Activated CD8-positive, alpha-beta T cell treated with anti-CD3 and anti-CD28 coated beads, Interleukin-2, amount 10 ng/mL, durations not matched to agents 7 days and 5 days (primary cell): Measurements from ENCODE around the gene ZNF12. TPM values are rescaled to one million over a fixed set of nuclear protein-coding genes. Genes with fewer than 3 reads are reported as not detected.
"Not testable (repeated sequence)": the region's sequence is repeated elsewhere in the genome, so short reads cannot be mapped to it uniquely, and the experiment has no call there.

Experiments
- ATAC-seq: fragments of 150-1000 bp; cut with Tn5 transposase; one replicate; pipeline ENCODE4 v1.10.0; 2021; ENCODE audit warnings: moderate library complexity
- CTCF ChIA-PET: fragments of 350-600 bp; sonication (Branson Sonifier 250); formaldehyde crosslinking; loops from one replicate; lab custom pipeline; 2021; ENCODE audit warnings: antibody characterized with exemption; lab: Charles Lee
- POLR2A ChIA-PET: fragments of 350-600 bp; sonication (Branson Sonifier 250); formaldehyde crosslinking; loops from one replicate; lab custom pipeline; 2021; ENCODE audit warnings: antibody characterized with exemption; lab: Charles Lee
- DNase-seq: peaks from one replicate; pipeline ENCODE4 v3.0.0-alpha.2; 2020
- H3K27ac Mint-ChIP-seq: one replicate; pipeline ENCODE4 v1.8.0; 2021; ENCODE audit warnings: mild to moderate bottlenecking, mixed read lengths
- H3K27me3 Mint-ChIP-seq: one replicate; pipeline ENCODE4 v1.8.0; 2021; ENCODE audit warnings: low read depth, mixed read lengths
- H3K36me3 Mint-ChIP-seq: one replicate; pipeline ENCODE4 v1.8.0; 2021; ENCODE audit warnings: low read depth, mixed read lengths
- H3K4me1 Mint-ChIP-seq: one replicate; pipeline ENCODE4 v1.8.0; 2021; ENCODE audit warnings: low read depth, mixed read lengths
- H3K4me3 Mint-ChIP-seq: one replicate; pipeline ENCODE4 v1.8.0; 2021; ENCODE audit warnings: mild to moderate bottlenecking, mixed read lengths
- H3K9me3 Mint-ChIP-seq: one replicate; pipeline ENCODE4 v1.8.0; 2022; ENCODE audit warnings: mixed read lengths; ENCODE audit not compliant: insufficient read depth
- total RNA-seq, 2 experiments: library from RNA; stranded (reverse); gene quantifications; one replicate each; pipeline ENCODE4 v1.2.3, GENCODE V29; 2021

ZNF12 gene
- total RNA-seq: 10 to 100 TPM; 20.1 to 23.1 TPM

DNA sequence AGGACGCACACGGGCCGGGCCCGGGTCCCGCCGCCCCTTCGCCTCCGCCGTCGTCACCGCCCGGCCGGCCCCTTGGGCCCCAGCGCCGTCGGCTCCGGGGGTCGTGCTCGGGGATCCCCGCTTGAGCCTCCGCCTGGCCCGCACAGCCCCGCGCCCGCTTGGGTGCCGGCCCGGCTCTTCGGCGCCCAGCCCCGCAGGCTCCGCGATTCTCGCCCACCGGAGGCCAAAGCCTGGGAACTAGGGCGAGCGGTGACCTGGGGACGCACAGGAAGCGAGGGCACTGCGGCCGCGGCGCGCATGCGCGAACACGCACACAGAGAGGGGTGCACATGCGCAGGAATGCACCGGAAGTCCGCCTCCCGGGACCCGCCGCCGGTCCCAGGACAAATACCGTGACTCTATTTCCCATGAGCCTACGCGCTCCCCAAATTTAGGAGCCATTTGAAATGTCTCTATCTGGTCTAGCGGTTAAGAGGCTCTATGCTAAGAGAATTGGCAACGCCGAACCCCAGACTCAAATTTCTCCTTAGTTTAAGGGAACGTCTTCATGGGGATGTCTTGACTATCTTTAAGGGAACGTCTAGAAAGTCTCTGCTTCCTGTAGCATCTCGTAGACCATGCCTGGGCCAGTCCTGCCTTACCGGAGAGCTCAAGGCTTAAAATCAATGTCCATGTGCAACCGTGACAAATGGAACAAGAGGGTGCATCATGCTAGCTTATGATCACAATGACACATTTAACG is at the start of gene ZNF12:
ZNF12 (minus strand) TSS at position 282 of the 742 bp plus-strand sequence. CDS start 1,774 bp downstream, outside the sequence.
- ATAC-seq (peak; percentile 91), DNase-seq (peak; percentile 97)
- ChIA-PET CTCF (no interaction called here), POLR2A (interaction anchor here (1.0 kb wide), 1 partner anchor 22 kb away, joined by 4 read pairs; no protein-coding TSS in a partner anchor)
- Mint-ChIP-seq H3K27ac (peak within 1 kb of the TSS; percentile 86), H3K36me3 (peaks cover 43% of the 10 kb centered on the region), H3K27me3 (peaks cover 3% of the 10 kb centered on the region), H3K9me3 (peaks cover 28% of the 10 kb centered on the region), H3K4me1 (peaks cover 26% of the 10 kb centered on the region), H3K4me3 (peak within 1 kb of the TSS; percentile 88)

DNA sequence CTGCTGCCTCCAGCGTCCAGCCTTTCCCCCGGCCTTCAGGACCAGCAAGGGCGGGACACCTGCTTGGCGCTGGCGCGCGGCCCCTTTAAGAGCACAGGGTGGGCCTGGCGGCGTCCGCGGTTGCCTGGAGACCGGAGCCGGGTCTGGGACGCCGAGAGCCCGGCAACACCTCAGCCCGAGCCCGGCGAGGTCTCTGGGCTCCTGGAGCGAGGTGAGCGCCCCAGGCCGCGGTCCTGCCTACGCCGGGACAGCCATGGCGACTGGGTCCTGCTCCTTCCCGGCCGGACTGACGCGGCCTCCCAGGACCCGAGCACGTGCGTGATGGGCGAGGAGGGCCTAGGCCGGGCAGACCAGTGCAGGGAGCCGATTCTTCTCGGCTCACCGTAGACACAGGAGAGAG is 47.2 kb upstream of the ZNF12 start, which contains the start of gene RSPH10B2:
RSPH10B2 (plus strand) TSS at position 140 of the 400 bp plus-strand sequence. CDS start 3,575 bp downstream, outside the sequence.
- H3K27me3 Mint-ChIP-seq, POLR2A ChIA-PET, CTCF ChIA-PET, H3K4me3 Mint-ChIP-seq, H3K36me3 Mint-ChIP-seq, H3K4me1 Mint-ChIP-seq, DNase-seq, H3K9me3 Mint-ChIP-seq, H3K27ac Mint-ChIP-seq: not testable (repeated sequence)
- peak; percentile 18 for ATAC-seq

DNA sequence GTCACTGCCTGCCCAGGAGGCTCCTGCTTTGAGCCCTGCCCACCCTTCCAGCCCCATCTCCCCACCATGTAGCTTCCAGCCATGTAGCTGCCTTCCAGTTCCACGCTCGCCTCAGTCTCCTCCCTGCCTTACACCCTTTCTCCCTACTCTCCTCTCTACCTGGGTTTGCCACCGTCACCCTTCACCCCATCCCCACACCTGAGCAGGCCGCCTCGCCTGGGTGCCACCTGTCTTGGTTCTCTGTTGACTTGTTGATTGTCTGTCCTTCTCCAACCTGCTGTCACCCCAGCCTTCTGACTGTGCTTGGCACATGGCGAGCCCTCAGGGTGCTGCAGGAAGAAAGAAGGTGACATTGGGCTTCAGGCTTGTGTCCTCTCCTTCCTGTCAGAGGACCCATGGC is 43.4 kb upstream of the ZNF12 start:
- H3K27me3 Mint-ChIP-seq, H3K4me1 Mint-ChIP-seq, POLR2A ChIA-PET, DNase-seq, H3K36me3 Mint-ChIP-seq, H3K4me3 Mint-ChIP-seq, H3K9me3 Mint-ChIP-seq, CTCF ChIA-PET, H3K27ac Mint-ChIP-seq: not testable (repeated sequence)
- peak; percentile 18 for ATAC-seq

GRCh38 chr7:6749335-6749734 is 42.6 kb upstream of the ZNF12 start:
- ATAC-seq, H3K27ac Mint-ChIP-seq, DNase-seq, H3K27me3 Mint-ChIP-seq, POLR2A ChIA-PET, H3K4me1 Mint-ChIP-seq, H3K4me3 Mint-ChIP-seq, CTCF ChIA-PET, H3K9me3 Mint-ChIP-seq: not testable (repeated sequence)
- peaks cover 15% of the 10 kb centered on the region for H3K36me3 Mint-ChIP-seq

DNA sequence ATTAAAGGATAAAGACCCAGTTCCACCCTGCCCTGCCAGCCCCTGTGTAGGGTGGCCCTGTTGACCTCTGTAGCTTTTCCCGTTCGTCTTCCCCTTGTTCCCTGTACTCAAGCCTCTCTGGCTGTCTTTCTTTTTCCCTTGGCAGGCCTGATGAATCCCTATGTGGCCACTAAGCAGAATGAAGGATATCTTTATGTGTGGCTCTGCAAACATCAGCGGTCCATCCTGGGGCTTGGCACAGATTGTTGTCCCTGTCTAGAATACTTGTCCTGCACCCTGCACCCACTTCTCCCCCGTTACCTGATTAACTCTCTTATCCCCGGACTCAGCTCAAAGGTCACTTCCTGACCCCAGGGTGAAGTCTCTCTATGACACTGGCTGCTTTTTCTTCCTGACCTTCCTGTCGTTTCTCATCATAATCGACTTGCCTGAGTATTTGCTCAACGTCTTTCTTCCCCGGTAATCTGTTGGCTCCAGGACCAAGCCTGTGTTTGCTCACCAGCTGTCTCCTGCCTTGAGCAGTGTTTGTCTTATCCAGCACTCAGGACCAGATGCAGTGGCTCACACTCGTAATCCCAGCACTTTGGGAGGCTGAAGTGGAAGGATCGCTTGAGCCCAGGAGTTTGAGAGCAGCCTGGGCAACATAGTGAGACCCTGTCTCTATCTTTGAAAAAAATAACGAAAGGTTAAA is 37.8 kb upstream of the ZNF12 start:
- peaks cover 29% of the 10 kb centered on the region for H3K36me3 Mint-ChIP-seq
- H3K9me3 Mint-ChIP-seq, H3K4me3 Mint-ChIP-seq, ATAC-seq, DNase-seq, POLR2A ChIA-PET, CTCF ChIA-PET, H3K4me1 Mint-ChIP-seq, H3K27me3 Mint-ChIP-seq: not testable (repeated sequence)
- H3K27ac Mint-ChIP-seq: peak overlapping the region; percentile 40

- ATAC-seq, H3K9me3 Mint-ChIP-seq, DNase-seq, H3K4me1 Mint-ChIP-seq, H3K27ac Mint-ChIP-seq, POLR2A ChIA-PET, CTCF ChIA-PET, H3K4me3 Mint-ChIP-seq, H3K27me3 Mint-ChIP-seq: not testable (repeated sequence)
- peaks cover 54% of the 10 kb centered on the region for H3K36me3 Mint-ChIP-seq
Observed at GRCh38 chr7:6738415-6738814, 31.7 kb upstream of the ZNF12 start.

DNA sequence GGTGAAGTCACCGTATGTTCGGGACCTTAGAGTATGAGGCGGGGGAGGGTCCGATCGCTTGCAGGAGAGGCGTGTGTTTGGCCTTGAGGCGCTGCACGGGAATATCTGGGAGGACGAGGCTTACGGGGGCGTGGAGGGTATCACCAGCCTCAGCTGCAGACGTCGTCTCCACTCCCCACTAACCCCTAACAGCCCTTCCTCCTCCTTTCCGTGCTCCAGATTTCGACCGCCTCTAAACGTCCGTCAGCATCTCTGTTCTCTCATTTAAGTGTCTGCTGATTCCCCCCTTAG is 23.5 kb upstream of the ZNF12 start:
- H3K9me3 Mint-ChIP-seq: peaks cover 4% of the 10 kb centered on the region
- DNase-seq (peak; percentile 42), ATAC-seq (no peak)
- H3K4me1 Mint-ChIP-seq: peaks cover 27% of the 10 kb centered on the region
- ChIA-PET POLR2A (interaction anchor here (0.5 to 0.9 kb wide), 2 partner anchors 285 to 968 kb away, joined by 3 to 4 read pairs; no protein-coding TSS in a partner anchor), CTCF (no interaction called here)
- H3K27ac Mint-ChIP-seq: peak overlapping the region; percentile 86
- no peaks in the 10 kb centered on the region for H3K27me3 Mint-ChIP-seq
- peaks cover 51% of the 10 kb centered on the region for H3K36me3 Mint-ChIP-seq
- peak overlapping the region; percentile 95 for H3K4me3 Mint-ChIP-seq

- ChIA-PET CTCF (interaction anchor here (0.8 kb wide), 1 partner anchor 9 kb away, joined by 3 read pairs; no protein-coding TSS in a partner anchor), POLR2A (interaction anchor here (0.9 to 1.0 kb wide), 2 partner anchors 23 to 284 kb away, joined by 3 to 4 read pairs; partner anchors contain the start of gene ZNF12)
- H3K4me3 Mint-ChIP-seq: peak overlapping the region; percentile 95
- peak; percentile 89 for DNase-seq
- H3K27me3 Mint-ChIP-seq: no peaks in the 10 kb centered on the region
- peak; percentile 99 for ATAC-seq
- H3K4me1 Mint-ChIP-seq: peaks cover 31% of the 10 kb centered on the region
- H3K27ac Mint-ChIP-seq: peak overlapping the region; percentile 86
- peaks cover 4% of the 10 kb centered on the region for H3K9me3 Mint-ChIP-seq
- H3K36me3 Mint-ChIP-seq: peaks cover 46% of the 10 kb centered on the region
Observed at GRCh38 chr7:6729492-6730342, 23.0 kb upstream of the ZNF12 start.

- POLR2A ChIA-PET: interaction anchor here (0.9 to 1.0 kb wide), 2 partner anchors 22 to 283 kb away, joined by 3 to 4 read pairs; partner anchors contain the start of gene ZNF12
- Mint-ChIP-seq H3K4me3 (peak overlapping the region; percentile 95), H3K4me1 (peaks cover 31% of the 10 kb centered on the region), H3K36me3 (peaks cover 39% of the 10 kb centered on the region), H3K27ac (peak overlapping the region; percentile 86)
- not testable (repeated sequence) for H3K9me3 Mint-ChIP-seq, H3K27me3 Mint-ChIP-seq, ATAC-seq, DNase-seq
- CTCF ChIA-PET: interaction anchor here (0.8 kb wide), 1 partner anchor 9 kb away, joined by 3 read pairs; no protein-coding TSS in a partner anchor
Observed at GRCh38 chr7:6728893-6729491, 22.2 kb upstream of the ZNF12 start.

- ChIA-PET POLR2A (no interaction called here), CTCF (no interaction called here)
- Mint-ChIP-seq H3K27ac (no peak overlapping the region), H3K4me3 (no peak overlapping the region), H3K9me3 (peaks cover 4% of the 10 kb centered on the region), H3K27me3 (peaks cover 2% of the 10 kb centered on the region), H3K36me3 (peaks cover 27% of the 10 kb centered on the region), H3K4me1 (peaks cover 26% of the 10 kb centered on the region)
- no peak for DNase-seq
- no peak for ATAC-seq
Observed at GRCh38 chr7:6727663-6728062, 20.9 kb upstream of the ZNF12 start.

- DNase-seq, ATAC-seq, H3K9me3 Mint-ChIP-seq, POLR2A ChIA-PET, H3K27ac Mint-ChIP-seq, H3K27me3 Mint-ChIP-seq, H3K4me3 Mint-ChIP-seq, CTCF ChIA-PET: not testable (repeated sequence)
- Mint-ChIP-seq H3K4me1 (peaks cover 20% of the 10 kb centered on the region), H3K36me3 (peaks cover 19% of the 10 kb centered on the region)
Observed at GRCh38 chr7:6726341-6726740, 19.6 kb upstream of the ZNF12 start.
